AG10803 (cell line): ENCODE results near the gene TXNDC16.

Source experiments
- DNase-seq: peaks from one replicate; pipeline ENCODE4 v3.0.0; 2010; ENCODE audit warnings: low read depth
- H3K4me3 ChIP-seq: 2 replicates; pipeline ENCODE4 v1.5.1; 2011; ENCODE audit warnings: mild to moderate bottlenecking, low read length, control low read depth
- TF ChIP-seq, protein P1 (sequence below): conservative IDR thresholded peaks from 2 replicates; pipeline ENCODE4 v1.5.1; 2011; ENCODE audit warnings: mild to moderate bottlenecking, low read length, control low read depth, inconsistent platforms

TXNDC16 gene

GRCh38 chr14:52538623-52539022 is 13.7 kb downstream of the TXNDC16 start:
- no peak overlapping the region for H3K4me3 ChIP-seq
- TF ChIP-seq, protein P1, sequence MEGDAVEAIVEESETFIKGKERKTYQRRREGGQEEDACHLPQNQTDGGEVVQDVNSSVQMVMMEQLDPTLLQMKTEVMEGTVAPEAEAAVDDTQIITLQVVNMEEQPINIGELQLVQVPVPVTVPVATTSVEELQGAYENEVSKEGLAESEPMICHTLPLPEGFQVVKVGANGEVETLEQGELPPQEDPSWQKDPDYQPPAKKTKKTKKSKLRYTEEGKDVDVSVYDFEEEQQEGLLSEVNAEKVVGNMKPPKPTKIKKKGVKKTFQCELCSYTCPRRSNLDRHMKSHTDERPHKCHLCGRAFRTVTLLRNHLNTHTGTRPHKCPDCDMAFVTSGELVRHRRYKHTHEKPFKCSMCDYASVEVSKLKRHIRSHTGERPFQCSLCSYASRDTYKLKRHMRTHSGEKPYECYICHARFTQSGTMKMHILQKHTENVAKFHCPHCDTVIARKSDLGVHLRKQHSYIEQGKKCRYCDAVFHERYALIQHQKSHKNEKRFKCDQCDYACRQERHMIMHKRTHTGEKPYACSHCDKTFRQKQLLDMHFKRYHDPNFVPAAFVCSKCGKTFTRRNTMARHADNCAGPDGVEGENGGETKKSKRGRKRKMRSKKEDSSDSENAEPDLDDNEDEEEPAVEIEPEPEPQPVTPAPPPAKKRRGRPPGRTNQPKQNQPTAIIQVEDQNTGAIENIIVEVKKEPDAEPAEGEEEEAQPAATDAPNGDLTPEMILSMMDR, result no peak
- DNase-seq, result no peak

GRCh38 chr14:52536269-52536668 is 16.0 kb downstream of the TXNDC16 start:
- no peak overlapping the region for H3K4me3 ChIP-seq
- TF ChIP-seq, protein P1, result no peak
- no peak for DNase-seq

- no peak for DNase-seq
- TF ChIP-seq, protein P1, result no peak
- H3K4me3 ChIP-seq, result no peak overlapping the region
Observed at GRCh38 chr14:52531481-52531880, 20.8 kb downstream of the TXNDC16 start.

DNA sequence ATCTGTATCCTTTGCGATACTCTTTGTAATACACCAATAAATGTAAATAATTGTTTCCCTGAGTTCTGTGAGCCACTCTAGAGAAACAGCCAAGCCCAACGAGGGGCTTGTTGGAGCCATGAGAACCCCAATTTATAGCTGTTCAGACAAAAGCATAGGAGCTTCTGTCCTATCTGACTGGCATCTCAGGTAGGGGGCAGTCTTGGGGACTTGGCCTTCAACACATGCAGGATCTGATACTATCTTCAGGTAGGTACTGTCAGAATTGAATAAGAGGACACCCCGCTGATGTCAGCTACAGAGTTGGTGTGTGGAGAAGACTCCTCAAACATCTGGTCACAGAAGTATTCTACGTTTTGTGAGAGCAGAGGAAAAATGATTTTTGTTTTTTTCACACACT is 25.3 kb downstream of the TXNDC16 start:
- TF ChIP-seq, protein P1, result no peak
- H3K4me3 ChIP-seq, result no peak overlapping the region
- DNase-seq, result no peak

GRCh38 chr14:52522581-52523345 is 29.5 kb downstream of the TXNDC16 start:
- no peak overlapping the region for H3K4me3 ChIP-seq
- DNase-seq, result no peak
- TF ChIP-seq, protein P1, result no peak

DNA sequence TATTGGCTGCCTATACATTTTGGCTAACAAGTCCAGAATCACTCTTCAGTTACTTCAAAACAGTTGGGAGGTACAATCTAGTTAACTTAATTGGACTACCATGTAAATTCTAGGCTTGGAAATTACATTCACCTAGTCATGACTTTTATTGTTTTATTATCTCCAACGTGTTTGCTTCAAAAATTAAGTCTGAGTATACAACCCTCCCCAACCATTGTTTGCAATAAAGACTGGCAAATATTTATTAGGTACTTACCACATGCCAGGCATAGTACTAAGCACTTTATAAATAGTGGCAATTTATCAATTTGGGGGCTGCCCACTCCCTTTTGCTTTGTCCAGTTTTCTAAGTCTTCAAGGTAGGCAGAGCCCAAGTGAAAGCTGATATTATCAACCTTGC is 30.3 kb downstream of the TXNDC16 start:
- no peak overlapping the region for H3K4me3 ChIP-seq

More for the DNA sequence above, 30.3 kb downstream of the TXNDC16 start:
- TF ChIP-seq, protein P1, result no peak
- no peak for DNase-seq
